ENCODE data around the gene KMT5B.

KMT5B gene

GRCh38 chr11:68146704-68147474, 66.2 kb downstream of the KMT5B start:
- no peak overlapping the region for H3K27ac Mint-ChIP-seq
- no peaks in the 10 kb centered on the region for H3K36me3 Mint-ChIP-seq
- H3K4me3 Mint-ChIP-seq, result no peak overlapping the region
- H3K27me3 Mint-ChIP-seq, result no peaks in the 10 kb centered on the region
- H3K9me3 Mint-ChIP-seq, result no peaks in the 10 kb centered on the region
- peaks cover 10% of the 10 kb centered on the region for H3K4me1 Mint-ChIP-seq

DNA sequence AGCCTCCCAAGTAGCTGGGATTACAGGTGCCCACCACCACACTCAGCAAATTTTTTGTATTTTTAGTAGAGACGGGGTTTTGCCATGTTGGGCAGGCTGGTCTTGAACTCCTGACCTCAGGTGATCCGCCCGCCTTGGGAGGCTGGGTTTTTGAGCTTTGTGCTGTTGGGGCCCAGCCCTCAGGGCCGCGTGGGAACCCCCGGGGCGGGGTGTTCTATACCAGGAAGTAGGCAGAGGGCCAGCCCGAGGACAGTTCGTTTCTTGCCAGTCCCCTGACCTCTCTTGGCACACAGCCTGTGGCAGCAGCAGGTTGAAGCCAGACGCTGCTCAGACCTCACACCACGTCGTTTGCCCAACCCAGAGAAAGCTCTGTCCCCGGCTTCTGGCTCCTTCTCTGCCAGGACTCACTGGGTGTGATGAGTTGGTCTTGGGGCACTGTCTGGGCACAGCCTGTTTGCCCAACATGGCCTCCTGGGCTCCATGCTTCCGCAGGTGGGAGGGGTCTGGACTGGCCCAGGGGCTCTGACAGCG, 67.0 kb downstream of the KMT5B start:
- Mint-ChIP-seq H3K27ac (no peak overlapping the region), H3K36me3 (no peaks in the 10 kb centered on the region), H3K4me1 (peaks cover 12% of the 10 kb centered on the region), H3K4me3 (no peak overlapping the region), H3K27me3 (no peaks in the 10 kb centered on the region), H3K9me3 (no peaks in the 10 kb centered on the region)

- Mint-ChIP-seq H3K4me1 (peaks cover 14% of the 10 kb centered on the region), H3K9me3 (no peaks in the 10 kb centered on the region), H3K4me3 (no peak overlapping the region), H3K36me3 (no peaks in the 10 kb centered on the region), H3K27me3 (no peaks in the 10 kb centered on the region), H3K27ac (no peak overlapping the region)
Observed at GRCh38 chr11:68145120-68145866, 67.8 kb downstream of the KMT5B start.

DNA sequence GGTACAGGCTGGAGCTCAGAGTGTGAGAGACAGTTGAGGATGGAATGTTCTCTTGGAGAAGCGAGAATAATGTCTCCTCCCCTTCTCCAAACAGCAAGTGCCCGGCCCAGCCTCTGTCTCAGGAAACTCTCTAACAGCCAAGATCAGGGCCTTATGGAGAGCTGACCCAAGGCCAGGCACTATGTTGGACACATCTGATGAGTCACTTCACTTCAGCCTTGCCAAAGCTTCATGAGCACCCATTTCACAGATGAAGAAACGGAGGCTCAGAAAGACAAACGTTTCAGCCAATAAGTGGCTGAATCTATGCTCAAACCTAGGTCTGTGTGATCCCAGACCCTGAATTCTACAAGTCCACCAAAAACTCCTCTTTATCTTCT, 69.8 kb downstream of the KMT5B start:
- Mint-ChIP-seq H3K9me3 (no peaks in the 10 kb centered on the region), H3K27me3 (no peaks in the 10 kb centered on the region), H3K4me3 (no peak overlapping the region), H3K4me1 (peaks cover 16% of the 10 kb centered on the region), H3K36me3 (no peaks in the 10 kb centered on the region), H3K27ac (no peak overlapping the region)

- Mint-ChIP-seq H3K27ac (no peak overlapping the region), H3K9me3 (no peaks in the 10 kb centered on the region), H3K27me3 (no peaks in the 10 kb centered on the region), H3K4me1 (peaks cover 16% of the 10 kb centered on the region), H3K4me3 (no peak overlapping the region), H3K36me3 (no peaks in the 10 kb centered on the region)
Observed at GRCh38 chr11:68142441-68143309, 70.4 kb downstream of the KMT5B start.

GRCh38 chr11:68142028-68142412, 71.1 kb downstream of the KMT5B start:
- Mint-ChIP-seq H3K4me3 (peak overlapping the region; percentile 26), H3K36me3 (no peaks in the 10 kb centered on the region), H3K9me3 (no peaks in the 10 kb centered on the region), H3K27ac (peak overlapping the region; percentile 51), H3K4me1 (peaks cover 16% of the 10 kb centered on the region), H3K27me3 (no peaks in the 10 kb centered on the region)

GRCh38 chr11:68141246-68142027, 71.7 kb downstream of the KMT5B start:
- H3K36me3 Mint-ChIP-seq, result no peaks in the 10 kb centered on the region
- H3K27me3 Mint-ChIP-seq, result no peaks in the 10 kb centered on the region
- no peak overlapping the region for H3K27ac Mint-ChIP-seq
- H3K4me1 Mint-ChIP-seq, result peaks cover 16% of the 10 kb centered on the region
- no peaks in the 10 kb centered on the region for H3K9me3 Mint-ChIP-seq
- no peak overlapping the region for H3K4me3 Mint-ChIP-seq

- Mint-ChIP-seq H3K27me3 (no peaks in the 10 kb centered on the region), H3K9me3 (no peaks in the 10 kb centered on the region), H3K36me3 (no peaks in the 10 kb centered on the region), H3K27ac (peak overlapping the region; percentile 43), H3K4me1 (peaks cover 16% of the 10 kb centered on the region), H3K4me3 (no peak overlapping the region)
Observed at GRCh38 chr11:68140496-68141245, 72.4 kb downstream of the KMT5B start.

- H3K9me3 Mint-ChIP-seq, result no peaks in the 10 kb centered on the region
- H3K4me1 Mint-ChIP-seq, result peaks cover 20% of the 10 kb centered on the region
- no peak overlapping the region for H3K4me3 Mint-ChIP-seq
- H3K27me3 Mint-ChIP-seq, result no peaks in the 10 kb centered on the region
- H3K27ac Mint-ChIP-seq, result no peak overlapping the region
- peaks cover 1% of the 10 kb centered on the region for H3K36me3 Mint-ChIP-seq
Observed at GRCh38 chr11:68138237-68138636, 74.9 kb downstream of the KMT5B start.

DNA sequence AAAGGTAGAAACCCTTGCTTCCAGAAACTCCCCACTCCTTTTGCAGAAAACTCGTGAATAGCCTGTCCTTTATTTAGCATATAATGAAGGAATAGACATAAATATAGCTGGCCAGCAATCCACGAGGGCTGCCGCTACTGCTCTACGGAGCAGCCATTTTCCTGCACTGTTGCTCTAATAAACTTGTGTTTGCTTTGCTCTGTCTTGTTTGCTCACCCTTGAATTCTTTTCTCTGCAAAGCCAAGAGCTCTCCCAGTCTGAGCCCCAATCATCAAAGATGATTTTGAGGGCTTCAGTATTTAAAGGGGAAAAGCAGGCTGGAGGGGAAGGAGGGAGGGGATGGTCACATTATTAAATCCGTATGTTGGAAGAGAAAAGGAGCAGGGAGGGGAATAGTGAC, 75.3 kb downstream of the KMT5B start:
- Mint-ChIP-seq H3K27ac (no peak overlapping the region), H3K9me3 (no peaks in the 10 kb centered on the region), H3K4me3 (no peak overlapping the region), H3K4me1 (peaks cover 20% of the 10 kb centered on the region), H3K36me3 (peaks cover 1% of the 10 kb centered on the region), H3K27me3 (no peaks in the 10 kb centered on the region)

GRCh38 chr11:68136866-68137265, 76.2 kb downstream of the KMT5B start:
- Mint-ChIP-seq H3K4me3 (no peak overlapping the region), H3K27ac (no peak overlapping the region), H3K36me3 (peaks cover 6% of the 10 kb centered on the region), H3K4me1 (peaks cover 13% of the 10 kb centered on the region), H3K9me3 (peaks cover 4% of the 10 kb centered on the region), H3K27me3 (no peaks in the 10 kb centered on the region)

- H3K4me1 Mint-ChIP-seq, result peaks cover 5% of the 10 kb centered on the region
- H3K27ac Mint-ChIP-seq, result no peak overlapping the region
- H3K27me3 Mint-ChIP-seq, result no peaks in the 10 kb centered on the region
- H3K4me3 Mint-ChIP-seq, result no peak overlapping the region
- H3K9me3 Mint-ChIP-seq, result peaks cover 4% of the 10 kb centered on the region
- peaks cover 6% of the 10 kb centered on the region for H3K36me3 Mint-ChIP-seq
Observed at GRCh38 chr11:68135161-68135560, 77.9 kb downstream of the KMT5B start.

DNA sequence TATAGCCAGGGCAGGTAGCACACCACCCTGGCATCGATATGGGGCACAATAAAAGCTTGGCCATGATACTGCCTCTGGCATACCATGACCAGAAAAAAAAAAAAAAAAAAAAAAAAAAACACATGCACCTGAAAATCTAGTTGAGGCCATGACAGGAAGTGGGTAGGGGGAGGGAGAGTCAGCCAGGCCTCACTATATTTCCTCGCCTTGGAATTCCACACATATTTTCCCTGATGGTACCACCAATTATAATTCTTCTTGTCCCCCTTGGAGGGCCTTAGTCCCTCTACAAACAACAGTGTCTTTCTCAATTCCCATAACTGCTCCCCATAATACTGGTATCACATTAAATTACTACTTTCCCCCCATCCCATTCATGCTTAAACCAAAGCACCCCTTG, 79.3 kb downstream of the KMT5B start:
- Mint-ChIP-seq H3K4me1 (peaks cover 5% of the 10 kb centered on the region), H3K4me3 (no peak overlapping the region), H3K9me3 (peaks cover 4% of the 10 kb centered on the region), H3K27me3 (peaks cover 10% of the 10 kb centered on the region), H3K27ac (no peak overlapping the region), H3K36me3 (peaks cover 10% of the 10 kb centered on the region)

DNA sequence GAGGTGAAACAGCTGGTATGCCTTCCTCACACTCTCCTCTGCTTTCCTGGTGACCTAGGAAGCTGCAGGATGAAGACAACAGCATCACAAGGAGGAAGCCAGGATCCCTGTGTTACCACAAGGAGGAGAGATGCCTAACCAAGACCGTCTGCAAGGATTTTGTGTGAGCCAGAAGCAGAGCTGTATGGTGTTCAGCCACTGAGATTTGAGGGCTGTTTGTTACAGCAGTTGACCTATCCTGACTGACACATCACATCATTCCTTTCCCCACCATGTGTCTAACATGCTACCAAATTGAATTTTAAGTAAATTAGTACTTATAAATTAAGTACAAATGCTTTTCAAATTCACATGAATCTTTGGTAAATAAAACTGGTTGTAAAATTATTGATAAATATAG, 83.0 kb downstream of the KMT5B start:
- Mint-ChIP-seq H3K9me3 (peaks cover 4% of the 10 kb centered on the region), H3K27me3 (peaks cover 10% of the 10 kb centered on the region), H3K4me3 (no peak overlapping the region), H3K27ac (no peak overlapping the region), H3K4me1 (peaks cover 5% of the 10 kb centered on the region), H3K36me3 (peaks cover 10% of the 10 kb centered on the region)
